KMS-11 (cell line): Measurements from ENCODE around the gene MCTP1.

ENCODE experiments used
- H2AFZ ChIP-seq: fragments of 200-600 bp; sonication (generic); 2 replicates; pipeline ENCODE4 v1.6.1; 2016; ENCODE audit warnings: antibody characterized with exemption, mixed run types, low read depth
- H3K27ac ChIP-seq: fragments of 200-600 bp; sonication (generic); 2 replicates; pipeline ENCODE4 v1.6.1; 2016; ENCODE audit warnings: mild to moderate bottlenecking, mixed run types
- H3K27me3 ChIP-seq: fragments of 200-600 bp; sonication (generic); 2 replicates; pipeline ENCODE4 v1.6.1; 2017; ENCODE audit warnings: mild to moderate bottlenecking, low read depth, mixed run types, moderate library complexity; ENCODE audit not compliant: insufficient read depth
- H3K36me3 ChIP-seq: fragments of 200-600 bp; sonication (generic); 2 replicates; pipeline ENCODE4 v1.6.1; 2017; ENCODE audit warnings: mild to moderate bottlenecking, mixed run types; ENCODE audit not compliant: insufficient read depth
- H3K4me1 ChIP-seq: fragments of 200-600 bp; sonication (generic); 2 replicates; pipeline ENCODE4 v1.6.1; 2016; ENCODE audit warnings: mild to moderate bottlenecking, low read depth, mixed run types; ENCODE audit not compliant: poor library complexity, severe bottlenecking
- H3K4me2 ChIP-seq: fragments of 200-600 bp; sonication (generic); 2 replicates; pipeline ENCODE4 v1.7.0; 2016; ENCODE audit warnings: mild to moderate bottlenecking, mixed run types
- H3K4me3 ChIP-seq: fragments of 200-600 bp; sonication (generic); IDR thresholded peaks from 2 replicates; pipeline ENCODE4 v1.6.1; 2017; ENCODE audit warnings: low read depth, low read length, mixed read lengths; ENCODE audit not compliant: insufficient read depth
- H3K79me2 ChIP-seq: fragments of 200-600 bp; sonication (generic); 2 replicates; pipeline ENCODE4 v1.6.1; 2016; ENCODE audit warnings: low read depth, mixed run types; ENCODE audit not compliant: insufficient read depth
- H3K9ac ChIP-seq: fragments of 200-600 bp; sonication (generic); 2 replicates; pipeline ENCODE4 v1.6.1; 2016; ENCODE audit warnings: mild to moderate bottlenecking, mixed run types
- H4K20me1 ChIP-seq: fragments of 200-600 bp; sonication (generic); 2 replicates; pipeline ENCODE4 v1.6.1; 2016; ENCODE audit warnings: mild to moderate bottlenecking, mixed run types; ENCODE audit not compliant: insufficient read depth
- CTCF ChIP-seq: fragments of 200-600 bp; sonication (generic); conservative IDR thresholded peaks from 2 replicates; pipeline ENCODE4 v1.6.1; 2017; ENCODE audit warnings: low read depth, mild to moderate bottlenecking, antibody characterized with exemption, low read length, moderate library complexity, mixed read lengths

MCTP1 gene

DNA sequence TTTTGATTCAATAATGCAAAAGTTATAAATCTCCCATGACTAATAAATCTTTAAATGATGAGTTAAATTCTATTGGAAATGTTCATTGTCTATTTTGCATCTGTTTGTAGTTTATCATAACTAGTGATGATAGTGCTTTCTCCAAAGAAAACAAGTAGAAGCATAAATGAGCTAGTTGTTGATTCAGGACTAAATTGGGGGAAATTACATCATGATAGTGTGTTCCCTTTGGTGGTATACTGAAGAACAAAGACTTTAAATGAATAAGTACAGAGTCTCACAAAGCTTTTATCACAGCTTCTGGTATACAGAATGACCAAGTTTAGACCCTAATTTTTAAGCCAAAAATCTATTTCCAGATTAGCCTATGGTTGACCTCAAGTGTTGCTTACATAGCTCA, 173.8 kb downstream of the MCTP1 start:
- no peaks in the 10 kb centered on the region for H3K4me1 ChIP-seq
- H3K4me3 ChIP-seq: no peak overlapping the region
- no peak overlapping the region for H3K27ac ChIP-seq
- no peaks in the 10 kb centered on the region for H3K36me3 ChIP-seq
- no peaks in the 10 kb centered on the region for H3K79me2 ChIP-seq
- no peaks in the 10 kb centered on the region for H4K20me1 ChIP-seq
- no peak for TF ChIP-seq CTCF
- no peak overlapping the region for H3K9ac ChIP-seq
- H3K27me3 ChIP-seq: no peaks in the 10 kb centered on the region
- no peak overlapping the region for H3K4me2 ChIP-seq
- H2AFZ ChIP-seq: no peak overlapping the region

DNA sequence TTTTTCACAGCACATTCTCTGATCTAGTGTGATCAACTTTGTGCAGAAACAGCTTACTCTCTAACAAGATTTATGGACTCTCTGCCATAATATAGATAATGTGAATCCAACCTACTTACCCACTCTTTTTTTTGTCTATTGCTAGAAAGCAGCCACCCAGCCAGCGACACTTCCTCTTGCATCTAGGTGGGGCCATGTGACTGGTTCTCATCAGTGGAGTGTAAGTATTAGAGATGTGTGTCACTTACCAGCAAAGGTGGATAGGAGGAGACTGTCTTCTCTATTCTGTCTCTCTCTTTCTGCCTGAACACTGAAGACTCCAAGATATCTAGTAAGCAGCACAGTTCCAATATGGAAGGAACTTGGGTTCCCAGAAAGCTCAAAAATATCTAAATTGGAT, 174.8 kb downstream of the MCTP1 start:
- H3K4me3 ChIP-seq: no peak overlapping the region
- no peaks in the 10 kb centered on the region for H3K79me2 ChIP-seq
- H2AFZ ChIP-seq: no peak overlapping the region
- H3K27me3 ChIP-seq: no peaks in the 10 kb centered on the region
- no peak overlapping the region for H3K27ac ChIP-seq
- H3K4me2 ChIP-seq: no peak overlapping the region
- H3K9ac ChIP-seq: no peak overlapping the region
- TF ChIP-seq CTCF: no peak
- H4K20me1 ChIP-seq: no peaks in the 10 kb centered on the region
- no peaks in the 10 kb centered on the region for H3K4me1 ChIP-seq
- H3K36me3 ChIP-seq: no peaks in the 10 kb centered on the region

DNA sequence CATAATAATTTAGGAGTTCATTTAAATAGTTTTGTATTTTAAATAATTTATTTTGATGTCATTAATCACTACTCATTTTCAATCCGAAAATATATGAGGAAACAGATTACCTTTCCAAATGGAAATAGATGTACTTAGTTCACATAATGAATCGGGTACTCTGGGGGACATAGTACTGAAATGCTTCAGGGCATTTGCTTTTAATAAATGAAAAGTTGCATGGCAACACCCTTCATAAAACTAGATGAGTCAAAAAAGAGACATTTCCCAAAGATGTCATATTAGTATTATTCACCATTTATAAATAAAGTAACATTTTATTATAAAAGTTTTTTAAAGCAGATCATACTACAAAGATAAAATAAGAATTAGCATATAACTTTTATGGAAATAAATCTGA, 177.8 kb downstream of the MCTP1 start:
- Histone ChIP-seq H3K9ac (no peak overlapping the region), H3K4me2 (no peak overlapping the region), H3K4me1 (peaks cover 6% of the 10 kb centered on the region), H2AFZ (no peak overlapping the region), H3K27me3 (no peaks in the 10 kb centered on the region), H4K20me1 (no peaks in the 10 kb centered on the region), H3K27ac (no peak overlapping the region), H3K4me3 (no peak overlapping the region), H3K36me3 (no peaks in the 10 kb centered on the region), H3K79me2 (no peaks in the 10 kb centered on the region)
- TF ChIP-seq CTCF: no peak

DNA sequence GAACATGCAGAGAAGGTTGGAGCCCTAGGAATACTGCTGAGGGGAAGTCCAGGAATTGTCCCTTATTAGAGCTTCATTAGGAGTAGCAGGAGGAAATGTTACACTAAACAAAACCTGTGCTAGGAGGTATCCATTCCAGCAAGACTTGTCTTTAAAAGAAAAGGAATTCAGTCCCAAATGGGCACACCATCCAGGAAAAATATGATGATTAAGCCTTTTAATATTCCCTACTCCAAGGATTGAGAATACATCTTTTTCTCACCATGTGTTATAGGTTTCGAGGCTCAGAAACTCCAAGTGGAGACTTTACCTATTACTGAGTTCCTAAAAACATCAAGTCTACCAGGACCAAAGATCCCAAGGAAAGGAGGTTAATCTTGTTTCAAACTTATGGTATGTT, 179.3 kb downstream of the MCTP1 start:
- TF ChIP-seq CTCF: no peak
- no peak overlapping the region for H3K4me3 ChIP-seq
- H3K27me3 ChIP-seq: no peaks in the 10 kb centered on the region
- H3K36me3 ChIP-seq: no peaks in the 10 kb centered on the region
- no peaks in the 10 kb centered on the region for H4K20me1 ChIP-seq
- H3K4me2 ChIP-seq: no peak overlapping the region
- H3K27ac ChIP-seq: no peak overlapping the region
- H3K79me2 ChIP-seq: no peaks in the 10 kb centered on the region
- H3K4me1 ChIP-seq: peaks cover 6% of the 10 kb centered on the region
- H2AFZ ChIP-seq: no peak overlapping the region
- H3K9ac ChIP-seq: no peak overlapping the region

DNA sequence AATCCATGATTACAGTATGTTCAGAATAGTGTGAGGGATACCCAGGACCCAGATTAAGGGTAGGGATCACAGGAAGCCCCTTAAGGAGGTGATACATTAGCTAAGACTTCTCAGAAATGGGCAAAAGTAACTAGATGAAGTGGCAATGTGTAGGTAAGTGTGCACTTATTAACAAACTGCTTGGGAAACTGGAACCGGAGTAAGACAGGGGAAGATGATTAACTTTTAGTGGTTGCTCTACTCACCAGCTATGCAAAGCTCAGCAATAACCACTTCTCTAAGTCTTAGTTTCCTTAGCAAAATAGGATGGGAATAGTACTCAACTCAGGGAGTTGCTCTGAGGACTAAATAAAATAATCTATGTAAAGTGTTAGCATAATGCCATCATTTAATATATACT, 182.2 kb downstream of the MCTP1 start:
- H3K4me3 ChIP-seq: no peak overlapping the region
- no peak overlapping the region for H3K4me2 ChIP-seq
- peaks cover 6% of the 10 kb centered on the region for H3K4me1 ChIP-seq
- no peaks in the 10 kb centered on the region for H3K27me3 ChIP-seq
- no peak for TF ChIP-seq CTCF
- no peaks in the 10 kb centered on the region for H3K79me2 ChIP-seq
- no peak overlapping the region for H3K27ac ChIP-seq
- H4K20me1 ChIP-seq: no peaks in the 10 kb centered on the region
- H3K9ac ChIP-seq: no peak overlapping the region
- no peaks in the 10 kb centered on the region for H3K36me3 ChIP-seq
- no peak overlapping the region for H2AFZ ChIP-seq
